GM10847 (cell line): ENCODE data around the gene ODR4.

Experiments
- POLR2A ChIP-seq: IDR thresholded peaks from 2 replicates; pipeline ENCODE4 v1.6.1; 2011; ENCODE audit not compliant: insufficient read length; ENCODE audit errors: extremely low read depth

ODR4 gene

GRCh38 chr1:186463926-186464325 lies 88.3 kb downstream of the ODR4 start:
- no peak for TF ChIP-seq POLR2A

GRCh38 chr1:186465946-186466345 lies 90.3 kb downstream of the ODR4 start:
- no peak for TF ChIP-seq POLR2A
